Astrocyte of the cerebellum (primary cell): ENCODE results near the gene NAT9.

Source experiments
- DNase-seq: peaks from one replicate; pipeline ENCODE4 v3.0.0-alpha.2; 2011; ENCODE audit warnings: low read depth
- H3K4me3 ChIP-seq: 2 replicates; pipeline ENCODE4 v1.5.1; 2011; ENCODE audit warnings: mild to moderate bottlenecking, low read depth, low read length, moderate library complexity
- CTCF ChIP-seq: IDR thresholded peaks from 2 replicates; pipeline ENCODE4 v1.5.1; 2012; ENCODE audit warnings: low read length, low read depth, moderate library complexity, mild to moderate bottlenecking; ENCODE audit errors: missing control alignments
- in situ Hi-C: cut with HindIII; loops from 2 replicates; pipeline ENCODE4 v1.10.0; 2017; ENCODE audit warnings: low sequenced_read_pairs

NAT9 gene

GRCh38 chr17:74764751-74765286, 11.3 kb downstream of the NAT9 start:
- in situ Hi-C loops = no loop called here
- TF ChIP-seq CTCF = no peak
- DNase-seq = no peak
- H3K4me3 ChIP-seq = no peak overlapping the region

- no peak for TF ChIP-seq CTCF
- no peak for DNase-seq
- in situ Hi-C loops = no loop called here
Measured at GRCh38 chr17:74763565-74764387, 12.4 kb downstream of the NAT9 start.

GRCh38 chr17:74761931-74762330, 14.2 kb downstream of the NAT9 start:
- H3K4me3 ChIP-seq = no peak overlapping the region
- no peak for DNase-seq
- no peak for TF ChIP-seq CTCF
- in situ Hi-C loops = no loop called here

More at GRCh38 chr17:74763565-74764387, 12.4 kb downstream of the NAT9 start:
- no peak overlapping the region for H3K4me3 ChIP-seq

GRCh38 chr17:74761419-74761818, 14.7 kb downstream of the NAT9 start:
- H3K4me3 ChIP-seq = no peak overlapping the region
- no peak for DNase-seq
- in situ Hi-C loops = no loop called here
- TF ChIP-seq CTCF = no peak

- TF ChIP-seq CTCF = no peak
- no peak for DNase-seq
- H3K4me3 ChIP-seq = no peak overlapping the region
- in situ Hi-C loops = no loop called here
Measured at GRCh38 chr17:74760404-74761105, 15.6 kb downstream of the NAT9 start.

GRCh38 chr17:74759941-74760340, 16.2 kb downstream of the NAT9 start:
- no peak for DNase-seq
- no peak for TF ChIP-seq CTCF
- in situ Hi-C loops = no loop called here
- no peak overlapping the region for H3K4me3 ChIP-seq
